Astrocyte (in vitro differentiated cells and primary cell): ENCODE results near the gene PTPRN2.

Source experiments
- CTCF ChIP-seq: IDR thresholded peaks from 2 replicates; pipeline ENCODE4 v1.5.1; 2011; ENCODE audit warnings: low read depth, mild to moderate bottlenecking, inconsistent platforms, low read length, moderate library complexity; ENCODE audit not compliant: insufficient read depth
- EZH2 ChIP-seq: IDR thresholded peaks from 2 replicates; pipeline ENCODE4 v1.6.1; 2012; ENCODE audit warnings: mild to moderate bottlenecking, low read length, inconsistent platforms; ENCODE audit not compliant: insufficient read depth

- TF ChIP-seq CTCF (no peak), EZH2 (no peak)
These were observed 39.8 kb downstream of the PTPRN2 start for GRCh38 chr7:158547817-158548216.
